Activated CD4-positive, alpha-beta T cell treated with anti-CD3 and anti-CD28 coated beads, Interleukin-2, amount 10 ng/mL, durations not matched to agents 7 days and 5 days (primary cell): ENCODE results near the gene CAND2. TPM values are rescaled to one million over a fixed set of nuclear protein-coding genes. Genes with fewer than 3 reads are reported as not detected.

Experiments
- CTCF ChIA-PET: fragments of 350-600 bp; sonication (Branson Sonifier 250); formaldehyde crosslinking; loops from one replicate; lab custom pipeline; 2021; ENCODE audit warnings: antibody characterized with exemption; lab: Charles Lee
- POLR2A ChIA-PET: fragments of 350-600 bp; sonication (Branson Sonifier 250); formaldehyde crosslinking; loops from one replicate; lab custom pipeline; 2021; ENCODE audit warnings: antibody characterized with exemption; lab: Charles Lee
- DNase-seq: peaks from one replicate; pipeline ENCODE4 v3.0.0-alpha.2; 2020
- H3K27ac Mint-ChIP-seq: one replicate; pipeline ENCODE4 v1.8.0; 2021; ENCODE audit warnings: mild to moderate bottlenecking, moderate library complexity, mixed read lengths
- H3K27me3 Mint-ChIP-seq: one replicate; pipeline ENCODE4 v1.8.0; 2021; ENCODE audit warnings: mixed read lengths
- H3K36me3 Mint-ChIP-seq: one replicate; pipeline ENCODE4 v1.8.0; 2021; ENCODE audit warnings: low read depth, mixed read lengths
- H3K4me1 Mint-ChIP-seq: one replicate; pipeline ENCODE4 v1.8.0; 2021; ENCODE audit warnings: mixed read lengths
- H3K4me3 Mint-ChIP-seq: one replicate; pipeline ENCODE4 v1.8.0; 2021; ENCODE audit warnings: mild to moderate bottlenecking, moderate library complexity, mixed read lengths
- H3K9me3 Mint-ChIP-seq: one replicate; pipeline ENCODE4 v1.8.0; 2021; ENCODE audit warnings: mixed read lengths
- total RNA-seq, 2 experiments: library from RNA; stranded (reverse); gene quantifications; one replicate each; pipeline ENCODE4 v1.2.3, GENCODE V29; 2021

The CAND2 gene
- total RNA-seq, 2 experiments from 2014 or later: 0.84 to 0.98 TPM

GRCh38 chr3:12829404-12829803, 32.9 kb downstream of the CAND2 start:
- H3K36me3 Mint-ChIP-seq: peaks cover 21% of the 10 kb centered on the region
- H3K9me3 Mint-ChIP-seq: no peaks in the 10 kb centered on the region
- CTCF ChIA-PET: interaction anchor here (5.2 kb wide), 1 partner anchor 12 kb away, joined by 37 read pairs; the partner anchor contains the start of gene RPL32
- POLR2A ChIA-PET: no interaction called here
- DNase-seq: no peak
- no peak overlapping the region for H3K27ac Mint-ChIP-seq
- no peaks in the 10 kb centered on the region for H3K27me3 Mint-ChIP-seq
- H3K4me1 Mint-ChIP-seq: no peaks in the 10 kb centered on the region
- no peak overlapping the region for H3K4me3 Mint-ChIP-seq

- ChIA-PET POLR2A (no interaction called here), CTCF (interaction anchor here (0.8 to 5.2 kb wide), 2 partner anchors 11 to 140 kb away, joined by 3 to 37 read pairs; partner anchors contain the start of gene RPL32)
- Mint-ChIP-seq H3K36me3 (peaks cover 26% of the 10 kb centered on the region), H3K4me3 (no peak overlapping the region), H3K27me3 (no peaks in the 10 kb centered on the region), H3K9me3 (no peaks in the 10 kb centered on the region), H3K4me1 (no peaks in the 10 kb centered on the region), H3K27ac (no peak overlapping the region)
- DNase-seq: no peak
Measured at GRCh38 chr3:12829886-12830784, 33.7 kb downstream of the CAND2 start.

- Mint-ChIP-seq H3K27ac (no peak overlapping the region), H3K9me3 (no peaks in the 10 kb centered on the region), H3K4me3 (no peak overlapping the region), H3K4me1 (no peaks in the 10 kb centered on the region), H3K27me3 (no peaks in the 10 kb centered on the region), H3K36me3 (peaks cover 31% of the 10 kb centered on the region)
- ChIA-PET CTCF (interaction anchor here (0.8 to 5.2 kb wide), 3 partner anchors 11 to 140 kb away, joined by 3 to 37 read pairs (median 15); partner anchors contain the start of gene RPL32), POLR2A (no interaction called here)
- no peak for DNase-seq
Measured at GRCh38 chr3:12830785-12831156, 34.3 kb downstream of the CAND2 start.

GRCh38 chr3:12831301-12831866, 34.9 kb downstream of the CAND2 start:
- no peaks in the 10 kb centered on the region for H3K27me3 Mint-ChIP-seq
- H3K27ac Mint-ChIP-seq: no peak overlapping the region
- DNase-seq: no peak
- H3K4me3 Mint-ChIP-seq: no peak overlapping the region
- ChIA-PET CTCF (interaction anchor here (3.3 to 5.2 kb wide), 2 partner anchors 10 to 22 kb away, joined by 15 to 37 read pairs; partner anchors contain the start of gene RPL32), POLR2A (interaction anchor here (0.6 kb wide), 1 partner anchor 944 kb away, joined by 3 read pairs; no protein-coding TSS in a partner anchor)
- no peaks in the 10 kb centered on the region for H3K9me3 Mint-ChIP-seq
- peaks cover 2% of the 10 kb centered on the region for H3K4me1 Mint-ChIP-seq
- H3K36me3 Mint-ChIP-seq: peaks cover 37% of the 10 kb centered on the region

GRCh38 chr3:12832350-12833221, 36.1 kb downstream of the CAND2 start:
- no peak for DNase-seq
- H3K27ac Mint-ChIP-seq: no peak overlapping the region
- ChIA-PET CTCF (interaction anchor here (0.8 to 5.2 kb wide), 4 partner anchors 9 to 23 kb away, joined by 3 to 37 read pairs (median 9); partner anchors contain the start of gene RPL32), POLR2A (no interaction called here)
- H3K27me3 Mint-ChIP-seq: no peaks in the 10 kb centered on the region
- peaks cover 13% of the 10 kb centered on the region for H3K4me1 Mint-ChIP-seq
- no peaks in the 10 kb centered on the region for H3K9me3 Mint-ChIP-seq
- H3K36me3 Mint-ChIP-seq: peaks cover 47% of the 10 kb centered on the region
- no peak overlapping the region for H3K4me3 Mint-ChIP-seq

GRCh38 chr3:12833222-12834161, 37.0 kb downstream of the CAND2 start:
- no peak for DNase-seq
- Mint-ChIP-seq H3K27me3 (no peaks in the 10 kb centered on the region), H3K27ac (no peak overlapping the region), H3K36me3 (peaks cover 56% of the 10 kb centered on the region), H3K4me3 (no peak overlapping the region), H3K4me1 (peaks cover 22% of the 10 kb centered on the region), H3K9me3 (no peaks in the 10 kb centered on the region)
- ChIA-PET CTCF (interaction anchor here (0.8 to 5.2 kb wide), 4 partner anchors 8 to 24 kb away, joined by 3 to 37 read pairs (median 9); partner anchors contain the start of gene RPL32), POLR2A (no interaction called here)

- H3K9me3 Mint-ChIP-seq: no peaks in the 10 kb centered on the region
- CTCF ChIA-PET: interaction anchor here (1.4 kb wide), 1 partner anchor 9 kb away, joined by 8 read pairs; no protein-coding TSS in a partner anchor
- H3K4me1 Mint-ChIP-seq: peaks cover 39% of the 10 kb centered on the region
- no peaks in the 10 kb centered on the region for H3K27me3 Mint-ChIP-seq
- DNase-seq: no peak
- peaks cover 73% of the 10 kb centered on the region for H3K36me3 Mint-ChIP-seq
- POLR2A ChIA-PET: no interaction called here
- H3K27ac Mint-ChIP-seq: no peak overlapping the region
- no peak overlapping the region for H3K4me3 Mint-ChIP-seq
Measured at GRCh38 chr3:12835052-12835665, 38.7 kb downstream of the CAND2 start.

GRCh38 chr3:12837295-12837986, 41.0 kb downstream of the CAND2 start:
- H3K4me1 Mint-ChIP-seq: peaks cover 52% of the 10 kb centered on the region

GRCh38 chr3:12838179-12838965, 41.9 kb downstream of the CAND2 start:
- Mint-ChIP-seq H3K9me3 (no peaks in the 10 kb centered on the region), H3K27ac (peak overlapping the region; percentile 15), H3K27me3 (no peaks in the 10 kb centered on the region), H3K4me1 (peaks cover 52% of the 10 kb centered on the region), H3K36me3 (peaks cover 74% of the 10 kb centered on the region), H3K4me3 (peak overlapping the region; percentile 98)
- DNase-seq: no peak
- POLR2A ChIA-PET: no interaction called here
- CTCF ChIA-PET: interaction anchor here (1.9 kb wide), 1 partner anchor 28 kb away, joined by 5 read pairs; no protein-coding TSS in a partner anchor

More at GRCh38 chr3:12837295-12837986, 41.0 kb downstream of the CAND2 start:
- Mint-ChIP-seq H3K27me3 (no peaks in the 10 kb centered on the region), H3K9me3 (no peaks in the 10 kb centered on the region), H3K36me3 (peaks cover 81% of the 10 kb centered on the region), H3K4me3 (peak overlapping the region; percentile 11), H3K27ac (no peak overlapping the region)
- DNase-seq: no peak
- ChIA-PET POLR2A (no interaction called here), CTCF (no interaction called here)
